ENCODE results near the gene UFD1.

UFD1 gene

GRCh38 chr22:19520566-19521305 lies 41.7 kb upstream of the UFD1 start:
- Histone ChIP-seq H3K9me3 (no peaks in the 10 kb centered on the region), H3K4me3 (no peak overlapping the region), H3K4me1 (no peaks in the 10 kb centered on the region), H3K36me3 (replicated peaks) (peaks cover 35% of the 10 kb centered on the region), H3K27me3 (ENCODE audit: low read depth) (no peaks in the 10 kb centered on the region)
- no peak for DNase-seq (ENCODE audit: low spot score in 2 of 2)
- in situ Hi-C loops (cut with MboI; ENCODE audit: low sequenced_read_pairs): loop anchor here (25.0 kb wide), 1 partner anchor 108 kb away; no protein-coding TSS in a partner anchor

- Histone ChIP-seq H3K4me3 (no peak overlapping the region), H3K27me3 (ENCODE audit: low read depth) (no peaks in the 10 kb centered on the region), H3K4me1 (no peaks in the 10 kb centered on the region), H3K9me3 (no peaks in the 10 kb centered on the region), H3K36me3 (replicated peaks) (peaks cover 42% of the 10 kb centered on the region)
- DNase-seq (ENCODE audit: low spot score in 2 of 2): no peak
- in situ Hi-C loops (cut with MboI; ENCODE audit: low sequenced_read_pairs): loop anchor here (25.0 kb wide), 1 partner anchor 108 kb away; no protein-coding TSS in a partner anchor
These were observed 41.0 kb upstream of the UFD1 start for GRCh38 chr22:19520007-19520406.

GRCh38 chr22:19519041-19519926 lies 40.3 kb upstream of the UFD1 start:
- no peaks in the 10 kb centered on the region for H3K27me3 ChIP-seq (ENCODE audit: low read depth)
- in situ Hi-C loops (cut with MboI; ENCODE audit: low sequenced_read_pairs): loop anchor here (25.0 kb wide), 1 partner anchor 107 kb away; no protein-coding TSS in a partner anchor
- DNase-seq (ENCODE audit: low spot score in 2 of 2): no peak
- H3K36me3 ChIP-seq (replicated peaks): peaks cover 50% of the 10 kb centered on the region
- no peak overlapping the region for H3K4me3 ChIP-seq
- H3K4me1 ChIP-seq: no peaks in the 10 kb centered on the region
- H3K9me3 ChIP-seq: no peaks in the 10 kb centered on the region

GRCh38 chr22:19518635-19519034 lies 39.6 kb upstream of the UFD1 start:
- peaks cover 54% of the 10 kb centered on the region for H3K36me3 ChIP-seq (replicated peaks)
- no peak overlapping the region for H3K4me3 ChIP-seq
- no peaks in the 10 kb centered on the region for H3K9me3 ChIP-seq
- in situ Hi-C loops (cut with MboI; ENCODE audit: low sequenced_read_pairs): loop anchor here (25.0 kb wide), 1 partner anchor 106 kb away; no protein-coding TSS in a partner anchor
- no peak for DNase-seq (ENCODE audit: low spot score in 2 of 2)
- H3K4me1 ChIP-seq: no peaks in the 10 kb centered on the region
- no peaks in the 10 kb centered on the region for H3K27me3 ChIP-seq (ENCODE audit: low read depth)

- no peak for DNase-seq (ENCODE audit: low spot score in 2 of 2)
- no peak overlapping the region for H3K4me3 ChIP-seq
- in situ Hi-C loops (cut with MboI; ENCODE audit: low sequenced_read_pairs): loop anchor here (25.0 kb wide), 1 partner anchor 106 kb away; no protein-coding TSS in a partner anchor
- peaks cover 54% of the 10 kb centered on the region for H3K36me3 ChIP-seq (replicated peaks)
- no peaks in the 10 kb centered on the region for H3K4me1 ChIP-seq
- no peaks in the 10 kb centered on the region for H3K9me3 ChIP-seq
- H3K27me3 ChIP-seq (ENCODE audit: low read depth): no peaks in the 10 kb centered on the region
These were observed 39.1 kb upstream of the UFD1 start for GRCh38 chr22:19517919-19518611.

GRCh38 chr22:19517171-19517500 lies 38.1 kb upstream of the UFD1 start:
- Histone ChIP-seq H3K4me1 (no peaks in the 10 kb centered on the region), H3K9me3 (no peaks in the 10 kb centered on the region), H3K27me3 (ENCODE audit: low read depth) (no peaks in the 10 kb centered on the region), H3K36me3 (replicated peaks) (peaks cover 62% of the 10 kb centered on the region), H3K4me3 (no peak overlapping the region)
- in situ Hi-C loops (cut with MboI; ENCODE audit: low sequenced_read_pairs): loop anchor here (25.0 kb wide), 1 partner anchor 105 kb away; no protein-coding TSS in a partner anchor
- DNase-seq (ENCODE audit: low spot score in 2 of 2): no peak

GRCh38 chr22:19516378-19517170 lies 37.6 kb upstream of the UFD1 start:
- Histone ChIP-seq H3K9me3 (no peaks in the 10 kb centered on the region), H3K4me3 (no peak overlapping the region), H3K36me3 (replicated peaks) (peaks cover 66% of the 10 kb centered on the region), H3K4me1 (no peaks in the 10 kb centered on the region), H3K27me3 (ENCODE audit: low read depth) (no peaks in the 10 kb centered on the region)
- DNase-seq (ENCODE audit: low spot score in 2 of 2): no peak
- in situ Hi-C loops (cut with MboI; ENCODE audit: low sequenced_read_pairs): loop anchor here (25.0 kb wide), 1 partner anchor 104 kb away; no protein-coding TSS in a partner anchor

- no peak overlapping the region for H3K4me3 ChIP-seq
- in situ Hi-C loops (cut with MboI; ENCODE audit: low sequenced_read_pairs): loop anchor here (25.0 kb wide), 1 partner anchor 104 kb away; no protein-coding TSS in a partner anchor
- H3K4me1 ChIP-seq: no peaks in the 10 kb centered on the region
- no peaks in the 10 kb centered on the region for H3K9me3 ChIP-seq
- DNase-seq (ENCODE audit: low spot score in 2 of 2): no peak
- H3K27me3 ChIP-seq (ENCODE audit: low read depth): no peaks in the 10 kb centered on the region
- peaks cover 64% of the 10 kb centered on the region for H3K36me3 ChIP-seq (replicated peaks)
These were observed 36.8 kb upstream of the UFD1 start for GRCh38 chr22:19515654-19516377.

- Histone ChIP-seq H3K27me3 (ENCODE audit: low read depth) (no peaks in the 10 kb centered on the region), H3K9me3 (no peaks in the 10 kb centered on the region), H3K4me1 (no peaks in the 10 kb centered on the region), H3K4me3 (no peak overlapping the region), H3K36me3 (replicated peaks) (peaks cover 64% of the 10 kb centered on the region)
- no peak for DNase-seq (ENCODE audit: low spot score in 2 of 2)
- in situ Hi-C loops (cut with MboI; ENCODE audit: low sequenced_read_pairs): loop anchor here (25.0 kb wide), 1 partner anchor 103 kb away; no protein-coding TSS in a partner anchor
These were observed 36.0 kb upstream of the UFD1 start for GRCh38 chr22:19514831-19515565.

GRCh38 chr22:19513823-19514222 lies 34.8 kb upstream of the UFD1 start:
- H3K4me1 ChIP-seq: no peaks in the 10 kb centered on the region
- in situ Hi-C loops (cut with MboI; ENCODE audit: low sequenced_read_pairs): loop anchor here (25.0 kb wide), 1 partner anchor 102 kb away; no protein-coding TSS in a partner anchor
- no peak for DNase-seq (ENCODE audit: low spot score in 2 of 2)

GRCh38 chr22:19510919-19511341 lies 31.9 kb upstream of the UFD1 start:
- no peaks in the 10 kb centered on the region for H3K27me3 ChIP-seq (ENCODE audit: low read depth)
- peaks cover 75% of the 10 kb centered on the region for H3K36me3 ChIP-seq (replicated peaks)
- no peaks in the 10 kb centered on the region for H3K4me1 ChIP-seq
- H3K9me3 ChIP-seq: no peaks in the 10 kb centered on the region
- no peak for DNase-seq (ENCODE audit: low spot score in 2 of 2)
- no peak overlapping the region for H3K4me3 ChIP-seq
- in situ Hi-C loops (cut with MboI; ENCODE audit: low sequenced_read_pairs): loop anchor here (25.0 kb wide), 1 partner anchor 99 kb away; no protein-coding TSS in a partner anchor

More at GRCh38 chr22:19513823-19514222, 34.8 kb upstream of the UFD1 start:
- no peak overlapping the region for H3K4me3 ChIP-seq
- no peaks in the 10 kb centered on the region for H3K27me3 ChIP-seq (ENCODE audit: low read depth)
- H3K9me3 ChIP-seq: no peaks in the 10 kb centered on the region
- peaks cover 65% of the 10 kb centered on the region for H3K36me3 ChIP-seq (replicated peaks)

- in situ Hi-C loops (cut with MboI; ENCODE audit: low sequenced_read_pairs): loop anchor here (25.0 kb wide), 1 partner anchor 98 kb away; no protein-coding TSS in a partner anchor
- no peak overlapping the region for H3K4me3 ChIP-seq
- H3K36me3 ChIP-seq (replicated peaks): peaks cover 75% of the 10 kb centered on the region
- H3K4me1 ChIP-seq: no peaks in the 10 kb centered on the region
- DNase-seq (ENCODE audit: low spot score in 2 of 2): no peak
- H3K9me3 ChIP-seq: no peaks in the 10 kb centered on the region
- no peaks in the 10 kb centered on the region for H3K27me3 ChIP-seq (ENCODE audit: low read depth)
These were observed 30.9 kb upstream of the UFD1 start for GRCh38 chr22:19509923-19510322.

Data from HAP-1 (cell line).